Measurements from ENCODE around the gene ITPRID2. TPM values are rescaled to one million over a fixed set of nuclear protein-coding genes. Genes with fewer than 3 reads are reported as not detected.

The ITPRID2 gene
- total and polyA plus RNA-seq, 2 experiments from 2014 or later = 15.9 to 66.5 TPM

DNA sequence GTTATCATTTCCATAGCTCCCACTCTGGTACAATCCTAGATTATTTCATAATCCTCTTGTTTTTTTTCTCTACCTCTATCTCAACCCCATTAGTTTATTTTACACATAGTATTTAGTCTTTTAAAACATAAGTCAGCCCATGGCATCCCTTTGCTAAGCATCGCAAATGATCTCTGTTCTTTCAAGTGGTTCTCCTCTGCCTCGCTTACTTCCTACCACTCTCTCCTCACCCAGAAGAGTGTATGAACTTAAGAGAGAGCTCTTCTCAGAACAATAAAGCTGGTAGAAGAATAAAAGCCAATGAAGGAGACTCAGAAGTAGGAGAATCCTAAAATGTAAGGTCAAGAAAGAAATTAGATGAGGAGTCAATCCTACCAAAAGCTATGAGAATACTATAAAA lies 12.2 kb upstream of the ITPRID2 start:
- Histone ChIP-seq H3K27me3 (no peaks in the 10 kb centered on the region), H3K9me3 (ENCODE audit: low read depth) (no peaks in the 10 kb centered on the region), H3K4me1 (ENCODE audit: low read depth) (peaks cover 1% of the 10 kb centered on the region), H3K27ac (no peak overlapping the region), H3K4me3 (no peak overlapping the region), H3K36me3 (no peaks in the 10 kb centered on the region)
- DNase-seq (ENCODE audit: low read depth in 1 of 2, low spot score in 1 of 2) = no peak
- TF ChIP-seq, protein P1, sequence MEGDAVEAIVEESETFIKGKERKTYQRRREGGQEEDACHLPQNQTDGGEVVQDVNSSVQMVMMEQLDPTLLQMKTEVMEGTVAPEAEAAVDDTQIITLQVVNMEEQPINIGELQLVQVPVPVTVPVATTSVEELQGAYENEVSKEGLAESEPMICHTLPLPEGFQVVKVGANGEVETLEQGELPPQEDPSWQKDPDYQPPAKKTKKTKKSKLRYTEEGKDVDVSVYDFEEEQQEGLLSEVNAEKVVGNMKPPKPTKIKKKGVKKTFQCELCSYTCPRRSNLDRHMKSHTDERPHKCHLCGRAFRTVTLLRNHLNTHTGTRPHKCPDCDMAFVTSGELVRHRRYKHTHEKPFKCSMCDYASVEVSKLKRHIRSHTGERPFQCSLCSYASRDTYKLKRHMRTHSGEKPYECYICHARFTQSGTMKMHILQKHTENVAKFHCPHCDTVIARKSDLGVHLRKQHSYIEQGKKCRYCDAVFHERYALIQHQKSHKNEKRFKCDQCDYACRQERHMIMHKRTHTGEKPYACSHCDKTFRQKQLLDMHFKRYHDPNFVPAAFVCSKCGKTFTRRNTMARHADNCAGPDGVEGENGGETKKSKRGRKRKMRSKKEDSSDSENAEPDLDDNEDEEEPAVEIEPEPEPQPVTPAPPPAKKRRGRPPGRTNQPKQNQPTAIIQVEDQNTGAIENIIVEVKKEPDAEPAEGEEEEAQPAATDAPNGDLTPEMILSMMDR (IDR thresholded peaks at IDR 0.05; ENCODE audit: low read depth, low read length) = no peak

DNA sequence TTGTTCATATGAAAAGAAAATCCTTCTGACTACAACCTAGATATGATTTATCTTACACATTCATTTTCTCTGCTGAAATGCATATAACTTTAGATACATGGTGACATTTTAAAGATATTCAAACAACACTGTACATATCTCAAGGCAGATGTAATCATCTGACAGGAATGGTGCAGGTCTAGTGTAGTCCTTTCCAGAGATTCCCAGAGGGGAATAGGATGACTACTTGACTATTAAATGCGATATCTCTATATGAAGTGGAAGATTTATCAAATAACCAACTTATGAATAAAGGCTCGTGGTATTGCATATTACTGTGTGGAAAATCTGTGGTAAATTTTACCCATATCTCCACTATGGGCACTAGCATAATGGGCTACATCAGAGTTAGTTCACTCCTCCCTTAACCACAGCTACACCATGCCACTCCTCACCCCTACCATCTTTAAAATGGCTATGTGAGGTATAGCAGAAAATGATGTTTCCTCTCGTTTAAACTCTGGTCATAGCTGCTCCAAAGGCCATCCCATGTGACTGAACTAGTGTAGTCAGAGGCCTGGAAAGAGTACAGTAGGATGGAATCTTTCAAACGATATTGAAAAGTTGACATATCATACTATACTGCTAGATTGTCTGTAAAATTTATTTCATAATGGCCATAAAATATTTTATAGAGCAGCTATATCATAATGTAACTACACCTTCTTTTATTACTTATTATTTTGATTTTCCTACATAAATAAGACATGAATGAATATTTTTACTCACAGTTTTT lies 9.1 kb upstream of the ITPRID2 start:
- no peak for DNase-seq (ENCODE audit: low read depth in 1 of 2, low spot score in 1 of 2)
- TF ChIP-seq, protein P1 (IDR thresholded peaks at IDR 0.05; ENCODE audit: low read depth, low read length) = no peak
- Histone ChIP-seq H3K4me3 (no peak overlapping the region), H3K27me3 (no peaks in the 10 kb centered on the region), H3K36me3 (no peaks in the 10 kb centered on the region), H3K9me3 (ENCODE audit: low read depth) (no peaks in the 10 kb centered on the region), H3K4me1 (ENCODE audit: low read depth) (peaks cover 9% of the 10 kb centered on the region), H3K27ac (no peak overlapping the region)

DNA sequence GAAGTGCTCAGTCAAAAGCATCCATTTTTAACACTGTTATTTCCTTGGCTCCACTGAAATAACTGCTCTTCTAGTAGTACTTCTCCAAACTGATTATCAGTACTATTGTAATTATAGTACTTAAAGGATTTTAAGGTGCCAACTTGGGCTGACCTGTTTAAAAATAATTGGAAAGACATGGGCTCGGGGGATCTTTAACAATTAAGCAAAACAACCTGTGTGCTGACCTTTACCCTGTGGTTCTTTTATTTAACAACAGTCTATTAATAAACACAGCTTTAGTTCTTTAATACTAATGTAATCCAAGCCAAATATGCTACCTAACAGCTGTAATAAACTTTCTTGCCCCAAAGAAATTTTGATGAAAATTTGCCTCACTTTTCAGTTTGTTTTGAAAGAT lies 6.9 kb upstream of the ITPRID2 start:
- Histone ChIP-seq H3K36me3 (no peaks in the 10 kb centered on the region), H3K27me3 (no peaks in the 10 kb centered on the region), H3K4me3 (no peak overlapping the region), H3K4me1 (ENCODE audit: low read depth) (peaks cover 9% of the 10 kb centered on the region), H3K27ac (no peak overlapping the region), H3K9me3 (ENCODE audit: low read depth) (no peaks in the 10 kb centered on the region)
- TF ChIP-seq, protein P1 (IDR thresholded peaks at IDR 0.05; ENCODE audit: low read depth, low read length) = no peak
- DNase-seq (ENCODE audit: low read depth in 1 of 2, low spot score in 1 of 2) = no peak

DNA sequence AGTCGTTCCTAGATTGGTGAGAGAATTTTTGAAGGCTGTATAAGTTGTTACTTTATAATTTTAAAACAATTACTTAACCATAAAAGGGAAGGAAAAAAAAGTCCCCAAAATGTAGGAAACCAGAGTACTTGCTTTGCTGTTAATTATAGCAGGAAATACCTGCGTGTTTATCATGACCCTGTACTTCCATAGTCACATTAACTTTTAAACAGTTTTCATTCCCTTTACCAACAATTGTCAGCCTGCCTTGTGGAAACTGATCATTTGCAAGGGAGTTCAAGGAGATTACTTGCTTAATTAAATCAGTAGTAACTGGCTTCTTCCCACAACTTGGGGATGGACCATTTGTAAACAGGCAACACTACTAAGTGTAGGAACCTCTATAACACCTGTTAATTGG lies 6.4 kb upstream of the ITPRID2 start:
- TF ChIP-seq, protein P1 (IDR thresholded peaks at IDR 0.05; ENCODE audit: low read depth, low read length) = no peak
- H3K4me3 ChIP-seq = no peak overlapping the region
- no peaks in the 10 kb centered on the region for H3K36me3 ChIP-seq
- no peak for DNase-seq (ENCODE audit: low read depth in 1 of 2, low spot score in 1 of 2)
- peaks cover 9% of the 10 kb centered on the region for H3K4me1 ChIP-seq (ENCODE audit: low read depth)
- H3K27ac ChIP-seq = no peak overlapping the region
- H3K9me3 ChIP-seq (ENCODE audit: low read depth) = no peaks in the 10 kb centered on the region
- H3K27me3 ChIP-seq = no peaks in the 10 kb centered on the region

DNA sequence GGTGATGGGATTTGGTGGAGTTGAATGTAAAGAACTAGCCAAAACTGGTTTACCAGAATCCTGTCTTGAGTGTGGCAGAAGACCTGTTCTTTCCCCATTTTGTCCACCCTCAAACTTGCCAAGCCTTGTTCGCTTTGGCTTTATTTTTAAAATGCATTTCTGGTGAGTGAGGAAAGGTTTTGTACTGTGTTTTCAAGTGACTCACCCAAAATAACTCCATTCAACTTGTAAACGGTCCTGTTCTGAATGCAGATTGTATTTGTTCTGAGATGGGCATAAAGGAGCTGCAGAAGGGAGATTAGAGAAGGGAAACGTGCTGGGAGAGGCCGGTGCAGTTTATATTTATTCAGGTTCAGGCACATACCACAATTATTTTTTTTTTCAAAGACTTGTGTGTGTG lies 5.3 kb upstream of the ITPRID2 start:
- Histone ChIP-seq H3K27ac (no peak overlapping the region), H3K4me3 (no peak overlapping the region), H3K9me3 (ENCODE audit: low read depth) (no peaks in the 10 kb centered on the region), H3K4me1 (ENCODE audit: low read depth) (peaks cover 16% of the 10 kb centered on the region), H3K27me3 (no peaks in the 10 kb centered on the region), H3K36me3 (no peaks in the 10 kb centered on the region)
- no peak for DNase-seq (ENCODE audit: low read depth in 1 of 2, low spot score in 1 of 2)
- TF ChIP-seq, protein P1 (IDR thresholded peaks at IDR 0.05; ENCODE audit: low read depth, low read length) = no peak

Measured in cardiac muscle cell (in vitro differentiated cells and primary cell).